ENCODE data around the gene MAGEB1.

DNA sequence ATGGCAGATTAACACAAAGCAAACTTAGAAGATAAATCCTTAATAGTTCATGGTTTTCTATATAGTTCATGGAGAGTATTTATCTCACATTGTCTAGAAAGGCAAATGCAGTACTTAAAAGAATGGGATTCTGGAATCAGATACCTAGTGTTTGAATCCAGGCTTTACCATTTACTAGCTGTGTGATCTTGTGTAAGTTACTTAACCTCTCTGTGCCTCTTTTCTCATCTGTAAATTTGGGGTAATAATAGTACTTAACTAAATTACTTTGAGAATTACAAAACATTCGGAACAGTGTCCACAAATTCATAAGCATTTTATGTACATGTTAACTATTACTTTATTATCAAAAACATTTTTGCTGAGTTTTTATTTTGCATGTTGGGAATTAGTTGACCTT lies 15.8 kb downstream of the MAGEB1 start:
- TF ChIP-seq, protein P1, sequence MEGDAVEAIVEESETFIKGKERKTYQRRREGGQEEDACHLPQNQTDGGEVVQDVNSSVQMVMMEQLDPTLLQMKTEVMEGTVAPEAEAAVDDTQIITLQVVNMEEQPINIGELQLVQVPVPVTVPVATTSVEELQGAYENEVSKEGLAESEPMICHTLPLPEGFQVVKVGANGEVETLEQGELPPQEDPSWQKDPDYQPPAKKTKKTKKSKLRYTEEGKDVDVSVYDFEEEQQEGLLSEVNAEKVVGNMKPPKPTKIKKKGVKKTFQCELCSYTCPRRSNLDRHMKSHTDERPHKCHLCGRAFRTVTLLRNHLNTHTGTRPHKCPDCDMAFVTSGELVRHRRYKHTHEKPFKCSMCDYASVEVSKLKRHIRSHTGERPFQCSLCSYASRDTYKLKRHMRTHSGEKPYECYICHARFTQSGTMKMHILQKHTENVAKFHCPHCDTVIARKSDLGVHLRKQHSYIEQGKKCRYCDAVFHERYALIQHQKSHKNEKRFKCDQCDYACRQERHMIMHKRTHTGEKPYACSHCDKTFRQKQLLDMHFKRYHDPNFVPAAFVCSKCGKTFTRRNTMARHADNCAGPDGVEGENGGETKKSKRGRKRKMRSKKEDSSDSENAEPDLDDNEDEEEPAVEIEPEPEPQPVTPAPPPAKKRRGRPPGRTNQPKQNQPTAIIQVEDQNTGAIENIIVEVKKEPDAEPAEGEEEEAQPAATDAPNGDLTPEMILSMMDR (IDR thresholded peaks at IDR 0.05; ENCODE audit: low read depth, low read length, missing input control): no peak
- TF ChIP-seq, protein P2, sequence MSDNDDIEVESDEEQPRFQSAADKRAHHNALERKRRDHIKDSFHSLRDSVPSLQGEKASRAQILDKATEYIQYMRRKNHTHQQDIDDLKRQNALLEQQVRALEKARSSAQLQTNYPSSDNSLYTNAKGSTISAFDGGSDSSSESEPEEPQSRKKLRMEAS (IDR thresholded peaks at IDR 0.05): no peak
- TF ChIP-seq FOXA1 (IDR thresholded peaks at IDR 0.05) (no peak), GABPA (IDR thresholded peaks at IDR 0.05 in 1 of 2, conservative IDR thresholded peaks at IDR 0.05 in 1 of 2) (no peak), HNF4A (conservative IDR thresholded peaks at IDR 0.05) (no peak), TAF1 (conservative IDR thresholded peaks at IDR 0.05) (no peak), RAD21 (IDR thresholded peaks at IDR 0.05) (no peak), SP1 (IDR thresholded peaks at IDR 0.05) (no peak)
- TF ChIP-seq, protein P3, sequence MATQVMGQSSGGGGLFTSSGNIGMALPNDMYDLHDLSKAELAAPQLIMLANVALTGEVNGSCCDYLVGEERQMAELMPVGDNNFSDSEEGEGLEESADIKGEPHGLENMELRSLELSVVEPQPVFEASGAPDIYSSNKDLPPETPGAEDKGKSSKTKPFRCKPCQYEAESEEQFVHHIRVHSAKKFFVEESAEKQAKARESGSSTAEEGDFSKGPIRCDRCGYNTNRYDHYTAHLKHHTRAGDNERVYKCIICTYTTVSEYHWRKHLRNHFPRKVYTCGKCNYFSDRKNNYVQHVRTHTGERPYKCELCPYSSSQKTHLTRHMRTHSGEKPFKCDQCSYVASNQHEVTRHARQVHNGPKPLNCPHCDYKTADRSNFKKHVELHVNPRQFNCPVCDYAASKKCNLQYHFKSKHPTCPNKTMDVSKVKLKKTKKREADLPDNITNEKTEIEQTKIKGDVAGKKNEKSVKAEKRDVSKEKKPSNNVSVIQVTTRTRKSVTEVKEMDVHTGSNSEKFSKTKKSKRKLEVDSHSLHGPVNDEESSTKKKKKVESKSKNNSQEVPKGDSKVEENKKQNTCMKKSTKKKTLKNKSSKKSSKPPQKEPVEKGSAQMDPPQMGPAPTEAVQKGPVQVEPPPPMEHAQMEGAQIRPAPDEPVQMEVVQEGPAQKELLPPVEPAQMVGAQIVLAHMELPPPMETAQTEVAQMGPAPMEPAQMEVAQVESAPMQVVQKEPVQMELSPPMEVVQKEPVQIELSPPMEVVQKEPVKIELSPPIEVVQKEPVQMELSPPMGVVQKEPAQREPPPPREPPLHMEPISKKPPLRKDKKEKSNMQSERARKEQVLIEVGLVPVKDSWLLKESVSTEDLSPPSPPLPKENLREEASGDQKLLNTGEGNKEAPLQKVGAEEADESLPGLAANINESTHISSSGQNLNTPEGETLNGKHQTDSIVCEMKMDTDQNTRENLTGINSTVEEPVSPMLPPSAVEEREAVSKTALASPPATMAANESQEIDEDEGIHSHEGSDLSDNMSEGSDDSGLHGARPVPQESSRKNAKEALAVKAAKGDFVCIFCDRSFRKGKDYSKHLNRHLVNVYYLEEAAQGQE (IDR thresholded peaks at IDR 0.05): no peak
- TF ChIP-seq, protein P4, sequence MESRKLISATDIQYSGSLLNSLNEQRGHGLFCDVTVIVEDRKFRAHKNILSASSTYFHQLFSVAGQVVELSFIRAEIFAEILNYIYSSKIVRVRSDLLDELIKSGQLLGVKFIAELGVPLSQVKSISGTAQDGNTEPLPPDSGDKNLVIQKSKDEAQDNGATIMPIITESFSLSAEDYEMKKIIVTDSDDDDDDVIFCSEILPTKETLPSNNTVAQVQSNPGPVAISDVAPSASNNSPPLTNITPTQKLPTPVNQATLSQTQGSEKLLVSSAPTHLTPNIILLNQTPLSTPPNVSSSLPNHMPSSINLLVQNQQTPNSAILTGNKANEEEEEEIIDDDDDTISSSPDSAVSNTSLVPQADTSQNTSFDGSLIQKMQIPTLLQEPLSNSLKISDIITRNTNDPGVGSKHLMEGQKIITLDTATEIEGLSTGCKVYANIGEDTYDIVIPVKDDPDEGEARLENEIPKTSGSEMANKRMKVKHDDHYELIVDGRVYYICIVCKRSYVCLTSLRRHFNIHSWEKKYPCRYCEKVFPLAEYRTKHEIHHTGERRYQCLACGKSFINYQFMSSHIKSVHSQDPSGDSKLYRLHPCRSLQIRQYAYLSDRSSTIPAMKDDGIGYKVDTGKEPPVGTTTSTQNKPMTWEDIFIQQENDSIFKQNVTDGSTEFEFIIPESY (IDR thresholded peaks at IDR 0.05): no peak

Data from liver (tissue), 3 donors.